HG03095 (cell line): ENCODE results near the gene TENM3.

ENCODE experiments used
- ATAC-seq: cut with Tn5 transposase; IDR thresholded peaks from one replicate; pipeline ENCODE4 v1.9.1; 2021; ENCODE audit warnings: moderate library complexity; ENCODE audit not compliant: unreplicated experiment

The TENM3 gene

DNA sequence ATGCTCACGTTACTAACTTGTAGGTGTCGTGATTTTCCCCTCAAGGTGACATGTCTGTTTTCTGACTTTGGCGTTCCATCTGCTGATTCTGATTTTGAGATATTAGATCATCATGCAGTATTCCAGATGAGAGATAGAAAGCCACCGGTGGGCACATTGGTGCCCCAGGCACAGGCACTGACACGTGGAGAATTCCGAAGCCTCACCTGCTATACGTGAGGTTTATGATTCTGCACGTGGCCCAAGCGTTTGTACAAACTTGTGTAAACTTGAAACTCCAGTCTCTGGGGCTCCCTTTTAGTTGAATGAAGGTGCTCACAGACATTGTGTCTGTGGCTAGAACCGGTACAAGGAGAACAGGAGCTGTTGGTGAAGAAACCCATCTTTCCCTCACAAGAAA lies 81.1 kb downstream of the TENM3 start:
- ATAC-seq = no peak

DNA sequence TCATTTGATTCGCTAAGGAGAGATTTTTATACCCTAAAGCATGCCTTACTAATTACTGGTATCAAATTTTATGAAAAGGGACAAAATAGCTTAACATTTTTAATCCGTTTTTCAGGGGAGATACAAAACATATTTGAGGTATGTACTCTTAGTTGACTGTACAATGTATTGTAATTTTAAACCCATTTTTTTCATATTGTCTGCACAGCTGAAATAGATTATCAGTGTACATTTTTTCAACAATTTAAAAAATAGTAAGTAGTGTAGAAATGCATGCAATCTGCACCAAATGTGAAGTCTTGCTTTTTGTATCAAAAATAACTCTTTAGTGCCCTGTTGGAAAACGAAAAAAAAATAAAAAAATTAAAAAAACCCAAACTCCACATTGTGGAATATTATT lies 82.2 kb downstream of the TENM3 start:
- no peak for ATAC-seq

DNA sequence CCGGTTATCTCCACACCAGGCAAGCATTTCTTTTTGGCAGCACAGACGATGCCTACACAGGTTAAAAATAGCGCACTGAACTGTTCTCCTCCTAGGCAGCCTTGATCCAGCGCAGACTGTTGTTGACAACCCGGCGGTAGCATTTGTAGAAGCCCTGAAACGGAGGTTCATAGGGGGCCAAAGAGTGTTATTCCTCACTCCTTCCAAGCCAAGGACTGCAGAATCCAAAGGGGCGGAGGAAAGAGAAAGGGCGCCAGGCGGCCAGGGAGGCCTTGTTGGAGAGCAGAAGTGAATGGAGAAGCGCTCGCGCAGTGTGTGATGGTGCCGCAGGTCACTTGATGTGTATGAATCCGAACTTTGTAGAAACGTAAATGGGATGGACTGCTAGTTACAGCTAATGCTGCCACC lies 82.7 kb downstream of the TENM3 start:
- ATAC-seq = no peak

DNA sequence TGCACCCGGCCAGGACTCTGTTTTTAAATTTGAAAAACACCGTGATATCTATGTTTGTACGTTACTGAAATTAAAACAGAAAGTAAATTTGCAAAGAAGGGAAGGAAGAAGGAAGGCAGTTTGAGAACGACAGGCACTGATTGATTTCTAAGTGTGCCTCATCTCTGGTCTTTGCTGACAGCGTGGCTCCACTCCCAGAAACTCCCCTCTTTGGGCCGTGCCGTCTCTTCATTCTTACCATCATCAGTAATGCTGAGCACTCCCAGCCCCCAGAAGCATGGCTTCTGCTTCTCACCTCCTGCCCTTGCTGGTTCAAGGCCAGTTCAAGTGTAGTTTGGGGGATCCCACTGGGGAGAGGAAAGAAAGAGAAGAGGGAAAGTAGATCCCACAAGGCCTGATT lies 85.3 kb downstream of the TENM3 start:
- ATAC-seq = no peak

DNA sequence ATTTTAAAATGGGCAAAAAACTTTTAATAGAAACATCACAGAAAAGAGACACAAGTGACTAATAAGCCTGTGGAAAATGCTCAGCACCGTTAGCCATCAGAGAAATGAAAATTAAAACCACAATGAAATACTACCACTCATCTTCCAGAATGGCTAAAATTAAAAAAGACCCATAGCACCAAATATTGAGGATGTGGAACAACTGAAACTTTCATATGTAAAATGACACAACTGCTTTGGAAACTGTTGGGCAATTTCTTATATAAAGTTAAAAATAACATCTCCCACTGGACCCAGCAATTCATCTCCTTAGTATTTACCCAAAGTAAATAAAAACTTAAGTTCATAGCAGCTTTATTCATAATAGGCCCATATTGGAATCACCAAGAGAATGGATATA lies 94.2 kb downstream of the TENM3 start:
- ATAC-seq = no peak

DNA sequence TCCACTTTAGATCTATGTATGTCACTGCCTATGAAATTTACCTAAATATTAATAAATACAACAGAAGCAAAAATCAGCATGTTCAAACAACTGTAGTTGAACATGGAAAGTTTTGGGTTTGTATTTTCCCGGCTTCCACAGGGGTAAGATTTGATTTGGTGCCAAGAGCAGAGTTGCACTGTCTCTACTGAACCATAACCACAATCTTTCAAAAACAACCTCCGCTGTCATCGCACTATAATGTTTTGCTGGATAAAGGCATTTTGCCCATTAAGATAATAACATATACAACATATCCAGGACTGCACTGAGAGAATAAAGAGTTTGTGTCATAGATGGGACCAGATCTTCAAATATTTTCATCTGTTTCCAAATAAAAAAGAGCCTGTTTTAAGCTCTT lies 94.9 kb downstream of the TENM3 start:
- ATAC-seq = no peak

DNA sequence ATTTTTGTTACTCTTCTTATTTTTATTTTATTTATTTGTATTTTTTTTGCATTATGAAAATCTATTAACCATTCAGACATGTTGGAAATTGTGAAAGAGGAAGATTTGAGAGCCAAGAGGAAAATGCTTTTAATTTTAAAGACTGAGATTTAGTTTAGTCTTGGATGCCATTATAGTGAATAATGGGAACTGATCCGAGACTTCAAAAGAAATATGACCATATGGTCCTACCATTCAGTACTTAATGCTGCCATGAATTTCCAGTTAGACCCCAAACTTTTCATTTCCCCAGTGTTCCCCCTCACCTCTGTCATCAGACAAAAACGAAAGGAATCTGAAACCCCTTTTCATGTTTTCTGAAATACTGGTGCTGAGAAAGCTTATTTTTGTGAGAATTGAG lies 95.5 kb downstream of the TENM3 start:
- ATAC-seq = no peak

DNA sequence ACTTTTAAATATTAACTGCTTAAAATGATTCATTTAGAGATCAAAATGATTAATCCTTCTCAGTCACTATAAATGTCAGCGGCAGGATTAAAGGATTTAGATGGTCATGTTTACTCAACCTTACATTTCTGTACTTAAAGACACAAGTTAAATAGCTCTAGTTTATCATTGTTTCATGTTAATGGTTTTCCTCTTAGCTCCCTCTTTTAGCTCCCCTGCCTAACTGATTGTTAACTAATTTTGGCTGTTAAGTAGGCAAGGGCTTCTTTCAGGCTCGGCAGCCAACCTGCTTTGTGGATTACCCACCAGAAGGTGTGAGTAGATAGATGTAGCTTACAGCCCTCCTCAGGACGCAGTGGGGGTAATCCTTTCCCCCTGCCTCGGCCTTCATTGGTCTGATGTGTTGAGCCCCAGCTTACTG lies 96.0 kb downstream of the TENM3 start:
- no peak for ATAC-seq

DNA sequence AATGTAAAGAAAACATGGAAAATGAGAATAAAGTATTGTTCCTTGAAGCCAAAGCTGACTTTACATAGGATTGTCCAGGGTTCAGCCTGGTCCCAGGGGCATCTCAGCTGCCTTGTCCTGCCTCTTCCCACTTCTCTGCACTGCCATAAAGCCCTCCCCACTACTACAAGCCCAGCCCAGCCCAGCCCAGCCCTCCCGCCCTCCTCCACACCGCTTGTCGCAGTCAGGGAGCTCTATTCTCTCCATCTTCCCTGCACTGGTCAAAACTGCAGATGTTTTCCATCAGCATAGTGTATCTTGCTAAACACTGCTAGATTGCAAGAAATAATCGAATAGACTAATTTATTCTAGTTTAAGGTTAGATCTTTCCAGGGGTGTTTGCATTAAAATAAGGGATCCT lies 100.3 kb downstream of the TENM3 start:
- ATAC-seq = no peak

DNA sequence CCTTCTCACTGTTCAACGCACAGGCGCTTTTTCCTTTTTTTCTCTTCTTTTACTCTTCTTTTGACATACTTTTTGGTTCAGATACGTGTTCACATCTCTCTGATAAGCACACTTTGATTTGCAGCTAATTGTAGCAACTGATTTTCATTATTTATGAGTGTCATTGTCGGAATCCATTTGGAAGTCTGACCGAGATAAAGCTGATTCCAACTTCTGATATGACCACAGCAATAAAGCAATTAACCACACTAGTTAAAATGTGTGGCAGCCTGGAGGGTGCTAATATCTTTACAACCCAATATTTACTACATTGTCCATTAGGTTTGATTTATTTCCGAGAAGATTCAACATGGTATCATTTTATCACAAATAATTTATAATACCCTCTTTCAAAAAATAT lies 101.8 kb downstream of the TENM3 start:
- ATAC-seq = no peak

DNA sequence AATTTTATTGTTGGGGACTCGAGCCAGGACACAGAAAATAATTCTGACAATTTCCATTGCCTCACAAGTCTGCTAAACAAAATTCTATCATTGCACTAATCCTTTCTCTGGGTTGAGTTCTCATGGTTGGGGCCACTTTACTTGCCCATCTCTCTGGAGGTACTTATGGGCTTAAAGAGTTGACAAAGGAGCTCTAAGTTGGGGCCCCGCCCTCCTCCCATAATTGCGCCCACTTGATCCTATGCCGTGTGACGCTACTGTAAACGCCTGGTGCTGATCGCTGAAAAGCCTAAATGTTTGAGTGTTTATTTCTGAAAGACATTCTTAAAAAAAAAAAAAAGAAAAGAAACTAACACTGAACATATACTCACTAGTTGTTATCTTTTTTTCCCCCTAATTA lies 103.0 kb downstream of the TENM3 start:
- ATAC-seq = no peak

DNA sequence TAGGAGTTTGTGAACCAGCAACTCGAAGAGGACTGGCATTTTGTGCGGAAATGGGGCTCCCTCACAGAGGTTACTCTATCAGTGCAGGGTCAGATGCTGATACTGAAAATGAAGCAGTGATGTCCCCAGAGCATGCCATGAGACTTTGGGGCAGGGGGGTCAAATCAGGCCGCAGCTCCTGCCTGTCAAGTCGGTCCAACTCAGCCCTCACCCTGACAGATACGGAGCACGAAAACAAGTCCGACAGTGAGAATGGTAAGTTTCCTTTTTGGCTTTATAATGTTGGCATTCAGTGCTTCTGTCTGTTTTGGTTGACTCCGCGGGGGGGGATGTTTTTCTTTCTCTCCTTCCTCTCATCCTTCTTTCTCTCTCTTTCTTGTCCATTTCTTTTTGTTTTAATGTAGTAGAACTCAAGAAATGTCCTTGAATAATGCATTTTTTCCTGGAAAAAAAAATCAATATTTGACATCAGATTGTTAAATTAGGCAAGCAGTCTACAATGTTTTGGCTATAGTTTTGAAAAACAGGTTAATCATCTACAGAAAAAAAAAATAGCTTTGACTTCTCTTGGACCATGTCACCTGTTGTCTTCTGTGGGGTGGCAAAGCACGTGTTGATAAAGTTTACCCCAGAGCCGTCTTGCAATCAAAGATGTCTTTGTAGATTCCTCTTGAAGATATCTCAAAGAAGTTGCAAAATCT lies 103.6 kb downstream of the TENM3 start:
- no peak for ATAC-seq

DNA sequence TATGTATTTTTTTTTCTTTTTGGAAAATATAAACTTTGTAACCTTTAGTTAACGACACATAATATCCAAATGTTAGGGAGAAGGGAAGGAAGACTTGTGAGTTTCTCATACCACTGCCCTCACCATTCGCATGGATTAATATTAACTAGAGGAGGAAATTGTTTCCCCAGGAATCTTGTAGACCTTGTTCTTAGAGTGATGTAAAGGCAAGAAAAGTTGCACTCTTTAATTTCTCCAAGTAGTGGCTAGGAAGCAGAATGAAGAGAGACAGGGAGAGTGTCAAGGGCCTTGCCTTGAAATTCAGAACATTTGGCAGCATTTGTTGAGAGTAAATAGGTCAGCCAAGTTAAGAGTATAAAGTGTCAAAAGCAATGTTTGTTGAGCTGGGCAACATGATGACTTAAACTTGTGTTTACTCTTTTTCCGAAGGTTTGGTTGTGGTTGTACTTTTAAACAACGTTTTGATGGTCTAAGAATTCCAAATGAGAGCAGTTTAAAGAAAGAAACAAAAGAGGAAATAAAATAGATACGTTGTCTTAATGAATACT lies 105.7 kb downstream of the TENM3 start:
- no peak for ATAC-seq

DNA sequence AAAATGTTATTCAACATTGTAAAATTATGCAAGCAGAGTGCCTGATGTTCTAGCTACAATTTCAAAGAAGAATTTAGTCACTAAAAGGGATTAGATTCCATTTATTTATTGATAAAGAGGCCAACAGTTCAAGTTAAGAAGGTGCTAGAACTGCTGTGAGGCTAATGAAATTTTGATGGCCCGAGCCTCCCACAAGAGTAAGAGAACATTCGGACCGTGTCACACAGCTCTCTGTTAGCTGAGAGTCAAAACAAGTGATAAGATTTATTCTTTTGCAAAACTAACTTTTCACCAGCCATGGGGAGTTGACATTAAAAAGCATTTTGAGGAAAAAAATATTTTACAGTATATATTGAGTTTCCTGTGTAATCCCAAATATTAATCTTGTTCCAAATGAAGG lies 106.8 kb downstream of the TENM3 start:
- no peak for ATAC-seq

DNA sequence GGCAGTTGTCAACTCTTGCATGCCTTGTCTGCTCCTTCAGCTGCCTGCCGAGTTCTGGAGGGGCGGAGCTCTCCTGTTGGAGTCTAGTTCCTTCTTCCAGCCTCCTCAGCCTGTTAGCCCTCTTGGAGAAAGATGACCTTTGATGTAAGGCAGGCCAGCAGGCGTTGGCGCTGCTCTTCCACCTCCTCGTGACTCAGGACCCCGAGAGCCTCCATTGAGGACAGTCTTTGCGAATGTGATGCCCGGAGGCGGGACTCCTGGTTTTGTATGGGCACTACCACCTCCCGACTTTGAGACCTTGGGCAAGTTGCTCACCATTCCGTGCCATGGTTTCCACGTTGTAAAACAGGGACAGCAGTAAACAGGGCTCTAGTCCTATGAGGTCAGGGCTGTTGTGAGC lies 108.3 kb downstream of the TENM3 start:
- no peak for ATAC-seq

DNA sequence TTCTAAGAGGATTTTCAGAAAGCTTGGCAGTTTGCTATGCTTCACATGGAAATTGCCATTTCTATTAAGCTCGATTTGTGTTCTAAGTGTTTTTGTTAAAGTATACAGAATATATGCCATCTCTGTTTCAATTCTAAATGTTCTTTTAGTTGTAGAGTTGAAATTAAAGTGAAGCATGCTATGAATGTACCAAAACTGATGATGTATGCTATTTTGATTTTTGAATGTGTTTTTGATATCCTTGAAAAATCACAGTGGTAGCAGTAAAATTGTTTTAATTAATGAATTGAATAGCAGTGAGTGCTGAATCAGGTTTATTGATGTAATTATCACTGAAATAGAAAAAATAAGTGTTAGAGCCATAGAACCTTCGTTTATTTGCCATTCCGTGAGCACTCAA lies 110.9 kb downstream of the TENM3 start:
- ATAC-seq = no peak

DNA sequence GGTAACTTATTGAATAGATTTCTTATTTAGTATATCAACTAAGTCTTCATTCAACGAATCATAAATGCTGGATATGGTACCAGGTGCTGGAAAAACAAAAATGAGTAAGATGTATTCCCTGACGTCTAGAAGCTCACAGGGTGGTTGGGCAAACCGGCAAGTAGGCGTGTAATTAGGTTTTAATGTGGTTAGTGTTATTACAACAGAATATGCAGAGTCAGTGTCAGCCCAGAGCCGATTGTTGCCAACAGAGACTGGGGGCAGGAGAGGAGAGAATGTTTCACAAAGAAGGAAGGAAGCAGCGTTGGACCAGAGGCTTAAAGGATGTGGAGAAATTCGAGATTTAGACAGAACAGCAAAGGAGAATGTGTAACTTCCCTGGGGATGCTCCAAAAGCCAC lies 111.7 kb downstream of the TENM3 start:
- ATAC-seq = no peak

DNA sequence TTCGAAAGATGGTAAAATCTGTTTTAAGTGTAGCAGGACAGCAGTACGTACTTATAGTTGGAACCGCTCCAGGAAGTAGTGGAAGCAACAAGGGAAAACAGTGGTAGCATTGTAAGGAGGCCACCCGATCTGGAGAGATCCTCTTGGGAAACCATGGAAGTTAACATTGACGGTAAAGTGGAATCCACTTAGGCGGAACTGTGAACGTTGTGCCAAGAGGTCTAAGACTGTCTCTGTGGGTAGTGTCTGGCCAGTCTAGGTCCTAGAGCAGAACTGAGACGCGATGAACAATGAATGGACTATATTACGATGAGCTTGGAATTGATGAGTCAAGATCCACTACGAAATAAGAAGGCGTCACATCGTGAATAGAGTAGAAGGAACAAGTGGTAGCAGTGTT lies 124.0 kb downstream of the TENM3 start:
- ATAC-seq = no peak

DNA sequence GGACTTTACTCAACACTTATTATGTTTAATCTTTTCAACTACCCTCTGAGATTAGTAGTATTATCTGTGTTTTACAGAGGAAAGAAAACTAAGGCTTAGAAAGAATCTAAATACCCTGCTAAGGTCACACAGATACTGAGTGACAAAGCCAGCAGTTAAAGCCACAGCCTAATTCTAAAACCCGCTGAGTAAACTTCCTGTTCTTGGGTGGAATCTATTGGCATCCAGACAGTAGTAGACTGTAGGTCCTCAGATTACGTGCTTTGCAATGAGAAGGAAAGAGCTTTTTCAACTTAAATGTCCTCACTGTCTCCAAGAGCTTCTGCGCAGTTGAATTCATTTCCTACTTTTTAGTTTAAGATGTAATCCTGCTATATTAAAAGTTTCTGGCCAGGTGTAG lies 126.0 kb downstream of the TENM3 start:
- no peak for ATAC-seq

DNA sequence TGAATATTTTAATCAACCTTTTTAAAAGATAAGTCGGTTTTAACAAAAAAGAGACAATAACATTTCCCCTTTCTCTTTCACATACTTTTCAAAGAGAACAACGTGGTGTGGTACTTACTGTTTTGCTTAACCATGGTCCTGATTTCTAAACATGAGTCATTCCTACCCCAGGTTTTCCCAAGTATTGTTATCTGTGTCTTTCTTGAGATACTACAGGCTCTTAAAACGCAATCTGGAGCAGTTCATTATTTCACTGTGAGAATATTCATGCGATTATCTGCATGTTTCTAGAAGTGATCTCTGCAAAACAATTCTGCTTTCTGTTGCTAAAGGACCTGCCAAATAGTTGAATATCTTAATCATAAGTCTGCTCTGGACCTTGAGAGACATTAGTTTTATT lies 127.3 kb downstream of the TENM3 start:
- no peak for ATAC-seq

DNA sequence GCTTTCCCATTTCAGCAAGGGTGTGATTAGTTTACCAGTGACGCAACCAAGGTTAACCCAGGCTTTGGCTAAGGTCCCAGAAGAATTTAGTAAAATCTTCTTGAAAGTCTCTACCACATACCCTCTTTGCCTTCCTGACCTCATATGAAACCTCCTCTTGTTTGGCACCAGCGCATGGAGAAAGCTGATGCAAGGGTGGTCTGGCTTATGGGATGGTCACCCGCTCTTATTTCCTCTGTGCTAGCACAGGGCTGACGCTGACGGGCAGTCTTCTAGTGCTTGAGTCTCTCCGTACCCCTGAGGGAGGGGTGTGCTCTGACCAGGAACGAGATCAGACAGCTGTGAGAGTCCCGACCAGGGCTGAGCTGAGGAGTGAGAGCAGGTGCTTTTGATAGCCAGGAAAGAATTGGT lies 137.6 kb downstream of the TENM3 start:
- ATAC-seq = no peak

DNA sequence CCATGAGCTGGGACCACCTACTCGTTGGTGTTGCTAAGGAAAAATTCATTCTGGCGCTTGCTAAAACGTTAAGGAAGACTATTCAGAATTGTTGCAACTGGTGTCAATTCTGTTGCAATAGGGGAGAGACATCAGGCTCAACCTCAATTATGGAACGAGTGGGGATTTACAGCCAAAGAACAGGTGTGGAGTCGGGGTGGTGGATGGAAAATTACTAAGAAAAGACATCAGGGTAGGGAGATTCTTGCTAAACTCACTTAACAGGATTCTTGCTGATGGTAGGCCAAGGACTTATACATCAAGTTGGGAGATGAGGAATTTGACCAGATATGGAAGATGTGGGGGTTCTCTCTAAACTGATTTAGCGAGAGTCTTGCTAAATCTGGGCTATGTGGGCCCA lies 139.7 kb downstream of the TENM3 start:
- no peak for ATAC-seq

DNA sequence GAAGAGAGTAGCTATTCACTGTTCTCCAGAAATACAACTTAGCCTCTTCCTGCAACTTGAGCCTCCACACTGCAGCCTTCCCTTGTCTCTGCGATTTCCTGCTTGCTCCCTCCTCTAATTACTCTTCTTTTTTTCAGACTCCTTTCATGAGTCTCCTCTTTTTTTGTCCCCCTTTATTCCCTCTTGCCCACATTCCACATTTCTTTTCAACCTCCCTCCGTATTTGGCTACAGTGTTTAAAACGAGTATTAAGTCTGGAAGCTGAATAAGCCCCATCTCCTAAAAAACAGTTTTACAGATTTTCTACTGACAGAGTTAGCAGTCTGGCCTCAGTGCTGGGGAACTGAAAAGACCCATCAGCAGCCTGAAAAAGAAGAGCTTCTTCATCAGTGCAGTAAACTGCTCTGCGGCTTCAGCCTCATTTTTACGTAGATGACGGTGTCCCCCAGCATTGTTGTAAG lies 141.5 kb downstream of the TENM3 start:
- no peak for ATAC-seq
